Measurements from ENCODE around the gene EFNA4.

EFNA4 gene

GRCh38 chr1:155052439-155053395 lies 10.8 kb upstream of the EFNA4 start:
- DNase-seq (ENCODE audit: low read depth) = no peak

GRCh38 chr1:155053531-155054105 lies 9.9 kb upstream of the EFNA4 start:
- no peak for DNase-seq (ENCODE audit: low read depth)

GRCh38 chr1:155057104-155057503 lies 6.4 kb upstream of the EFNA4 start:
- DNase-seq (ENCODE audit: low read depth) = no peak

- no peak for DNase-seq (ENCODE audit: low read depth)
Measured at GRCh38 chr1:155057788-155058211, 5.7 kb upstream of the EFNA4 start.

GRCh38 chr1:155060736-155061135 lies 2.8 kb upstream of the EFNA4 start:
- DNase-seq (ENCODE audit: low read depth) = no peak

GRCh38 chr1:155061381-155062150 lies 2.0 kb upstream of the EFNA4 start:
- DNase-seq (ENCODE audit: low read depth) = peak; percentile 40

GRCh38 chr1:155062151-155062686 lies 1.3 kb upstream of the EFNA4 start:
- DNase-seq (ENCODE audit: low read depth) = no peak

- no peak for DNase-seq (ENCODE audit: low read depth)
Measured at GRCh38 chr1:155062702-155063411, 683 bp upstream of the EFNA4 start.

GRCh38 chr1:155064111-155064831 lies 731 bp downstream of the EFNA4 start:
- DNase-seq (ENCODE audit: low read depth) = no peak

- DNase-seq (ENCODE audit: low read depth) = no peak
Measured at GRCh38 chr1:155064832-155065429, 1.4 kb downstream of the EFNA4 start.

GRCh38 chr1:155066777-155067176 lies 3.2 kb downstream of the EFNA4 start:
- no peak for DNase-seq (ENCODE audit: low read depth)

GRCh38 chr1:155068599-155068998 lies 5.1 kb downstream of the EFNA4 start:
- no peak for DNase-seq (ENCODE audit: low read depth)

- no peak for DNase-seq (ENCODE audit: low read depth)
Measured at GRCh38 chr1:155069551-155070157, 6.1 kb downstream of the EFNA4 start.

GRCh38 chr1:155070158-155070621 lies 6.7 kb downstream of the EFNA4 start:
- no peak for DNase-seq (ENCODE audit: low read depth)

- peak; percentile 47 for DNase-seq (ENCODE audit: low read depth)
Measured at GRCh38 chr1:155070721-155071569, 7.4 kb downstream of the EFNA4 start.

GRCh38 chr1:155071701-155072100 lies 8.2 kb downstream of the EFNA4 start:
- DNase-seq (ENCODE audit: low read depth) = no peak

GRCh38 chr1:155072531-155073289 lies 9.2 kb downstream of the EFNA4 start:
- DNase-seq (ENCODE audit: low read depth) = no peak

Data from stromal cell of bone marrow (primary cell).